Activated gamma-delta T cell treated with Interleukin-2 at 50 U/mL for 16 hours (primary cell): ENCODE results near the gene OR5B3.
"Not testable (repeated sequence)": the region's sequence is repeated elsewhere in the genome, so short reads cannot be mapped to it uniquely, and the experiment has no call there.

Source experiments
- DNase-seq: peaks from one replicate; pipeline ENCODE4 v3.0.0-alpha.2; 2020

OR5B3 gene

GRCh38 chr11:58406774-58407173 lies at the start of gene OR5B3:
TSS of gene OR5B3 (minus strand) at chr11:58406874. CDS start at chr11:58403409, 3,465 bp downstream.
- DNase-seq: no peak

- no peak for DNase-seq
Measured at GRCh38 chr11:58451585-58451984, 44.9 kb upstream of the OR5B3 start.

- no peak for DNase-seq
Measured at GRCh38 chr11:58446294-58446693, 39.6 kb upstream of the OR5B3 start.

- DNase-seq: no peak
Measured at GRCh38 chr11:58444300-58444699, 37.6 kb upstream of the OR5B3 start.

GRCh38 chr11:58442136-58442535 lies 35.5 kb upstream of the OR5B3 start, which contains the start of gene OR5B12:
TSS of gene OR5B12 (minus strand) at chr11:58442236. CDS start at chr11:58440151, 2,085 bp downstream.
- DNase-seq: no peak

GRCh38 chr11:58438486-58438885 lies 31.8 kb upstream of the OR5B3 start:
- DNase-seq: no peak

- DNase-seq: no peak
Measured at GRCh38 chr11:58434217-58434616, 27.5 kb upstream of the OR5B3 start.

- no peak for DNase-seq
Measured at GRCh38 chr11:58433638-58434203, 27.0 kb upstream of the OR5B3 start.

GRCh38 chr11:58429273-58429672 lies 22.6 kb upstream of the OR5B3 start:
- no peak for DNase-seq

- DNase-seq: no peak
Measured at GRCh38 chr11:58428021-58428420, 21.3 kb upstream of the OR5B3 start, which contains the start of gene OR5B2. TSS of gene OR5B2 (minus strand) at chr11:58428121. CDS start at chr11:58423261, 4,860 bp downstream.

GRCh38 chr11:58399622-58400021 lies 7.1 kb downstream of the OR5B3 start:
- DNase-seq: not testable (repeated sequence)

GRCh38 chr11:58395581-58395980 lies 11.1 kb downstream of the OR5B3 start:
- DNase-seq: no peak

GRCh38 chr11:58394195-58394594 lies 12.5 kb downstream of the OR5B3 start:
- no peak for DNase-seq

- DNase-seq: no peak
Measured at GRCh38 chr11:58392746-58393145, 13.9 kb downstream of the OR5B3 start.

GRCh38 chr11:58391879-58392278 lies 14.8 kb downstream of the OR5B3 start:
- no peak for DNase-seq

GRCh38 chr11:58390551-58391063 lies 16.1 kb downstream of the OR5B3 start:
- DNase-seq: no peak

GRCh38 chr11:58358969-58359368 lies 47.7 kb downstream of the OR5B3 start, which contains the start of gene OR5B17:
TSS of gene OR5B17 (minus strand) at chr11:58359069. CDS start at chr11:58359069, 0 bp downstream.
- DNase-seq: no peak

GRCh38 chr11:58354727-58355126 lies 51.9 kb downstream of the OR5B3 start:
- no peak for DNase-seq
